Heart right ventricle (tissue), 16 donors: ENCODE data around the gene GNPTG. TPM values are rescaled to one million over a fixed set of nuclear protein-coding genes. Genes with fewer than 3 reads are reported as not detected.
"Not testable (repeated sequence)": the region's sequence is repeated elsewhere in the genome, so short reads cannot be mapped to it uniquely, and the experiment has no call there.

Experiments
- ATAC-seq, 8 donors: fragments of 200-7000 bp; cut with Tn5 transposase; one replicate each; pipeline ENCODE4 v1.9.1; 2020; ENCODE audit warnings: mild to moderate bottlenecking in 8 of 8, moderate library complexity in 8 of 8, moderate number of reproducible peaks in 1 of 8
- DNase-seq, 2 donors: peaks; one replicate each; pipeline ENCODE4 v3.0.0-alpha.2; 2020
- H3K27ac ChIP-seq, 10 donors: fragments of 200-600 bp; sonication (generic) in 2 of 10; one replicate each; pipeline versions ENCODE4 v1.5.0 to v1.8.0; 2020 to 2022; ENCODE audit warnings: mild to moderate bottlenecking in 3 of 10
- H3K27me3 ChIP-seq, 7 donors: fragments of 200-600 bp; one replicate each; pipeline ENCODE4 v1.8.0; 2021 to 2022; ENCODE audit warnings: mild to moderate bottlenecking in 2 of 7
- H3K36me3 ChIP-seq, 9 donors: fragments of 200-600 bp; sonication (generic) in 1 of 9; one replicate each; pipeline versions ENCODE4 v1.5.0 to v1.8.0; 2020 to 2022; ENCODE audit warnings: mild to moderate bottlenecking in 2 of 9
- H3K4me1 ChIP-seq, 9 donors: fragments of 200-600 bp; sonication (generic) in 1 of 9; one replicate each; pipeline versions ENCODE4 v1.5.0 to v1.8.0; 2020 to 2022; ENCODE audit warnings: mild to moderate bottlenecking in 4 of 9
- H3K4me3 ChIP-seq, 10 donors: fragments of 200-600 bp; sonication (generic) in 2 of 10; one replicate each; pipeline versions ENCODE4 v1.5.0 to v1.8.0; 2020 to 2022; ENCODE audit warnings: mild to moderate bottlenecking in 7 of 10, moderate library complexity in 2 of 10
- H3K9me3 ChIP-seq, 11 donors: fragments of 200-600 bp in 10 of 11; sonication (generic) in 2 of 11; one replicate each; pipeline versions ENCODE4 v1.5.0 to v1.8.0; 2013 to 2022; ENCODE audit warnings: mild to moderate bottlenecking in 2 of 11, control low read depth in 1 of 11, moderate library complexity in 1 of 11
- CTCF ChIP-seq, 9 donors: fragments of 200-600 bp; sonication (generic) in 2 of 9; IDR thresholded peaks; one replicate each; pipeline versions ENCODE4 v1.5.0 to v1.8.0; 2021 to 2022; ENCODE audit warnings: antibody characterized with exemption in 9 of 9, mild to moderate bottlenecking in 5 of 9, moderate library complexity in 1 of 9
- WGBS, 2 donors: extraction: QIAGEN DNeasy Blood & Tissue Kit; methylation state at CpG; one replicate each; pipeline ENCODE4 v1.1.7; 2013; ENCODE audit warnings: inconsistent platforms in 1 of 2; 5-methylcytosine and 5-hydroxymethylcytosine counted together
- intact Hi-C, 10 donors: fragments of 100-400 bp; cut with DNase I; formaldehyde crosslinking; loops; one replicate each; pipeline versions ENCODE4 v1.11.1 to v1.14.2; 2022
- polyA plus RNA-seq, 2 donors: library from polyadenylated mRNA; stranded (reverse); fragments of 200-250 nt; gene quantifications; one replicate each; pipeline ENCODE4 v1.2.3, GENCODE V29; 2013
- total RNA-seq, 10 donors: library from RNA; stranded (reverse); fragmentation: NEBNext Ultra II Directional in 3 of 10; extraction: Animal tissue kit (Norgen Biotek cat#: 25700) in 3 of 10; gene quantifications; one replicate each; pipeline versions ENCODE4 v1.2.1 to v1.2.4, GENCODE V29; 2021 to 2023
- donor health status: Arrhythmogenic right ventricular cardiomyopathy.
- donor health status: ischemic (EF 13 %, LVEDD 7.1; RV severe dilation, severe dysfunction).
- donor health status: healthy with polysubstance abuse.
- donor health status: DM: no; HTN: yes; CAD: no.
- donor health status: DM: no; HTN: no; CAD: no.
- donor health status: ischemic (EF 25% LVEDD 6.9; RV normal size, moderate dysfunction).
- donor health status: ischemic (EF 25% LVEDD 5.7; RV mildly dilated, moderate dysfunction).
- donor health status: healthy.
- donor health status: DM: yes; HTN: yes; CAD: no.
- donor health status: Ischemic cardiomyopathy.
- donor health status: ischemic (EF 35%, LVEDD 5.7; RV mildly dilated, moderate dysfunction).
- donor health status: nonischemic (EF 11% LVEDD 7.7; RV severe dilation, severe dysfunction).
- donor health status: DM: yes; HTN: yes; CAD: no.
- donor health status: PGD.
- donor health status: ischemic (EF 29% LVEDD 5.4; RV normal size, mild dysfunction).
- donor health status: nonischemic (EF 23%, LVEDD 6.1; RV moderate dilation, normal function).

Gene GNPTG
- total and polyA plus RNA-seq, 12 donors = 24.8 to 56.3 (median 31.8) TPM

GRCh38 chr16:1326391-1326790 lies 25.3 kb upstream of the GNPTG start:
- intact Hi-C loops = no loop called here
- peaks cover 0 to 20% (median 5%) of the 10 kb centered on the region in 9 donors for H3K4me1 ChIP-seq
- no peak overlapping the region for H3K4me3 ChIP-seq
- peak overlapping the region in 5 of 10 donors; percentile 21 to 55 (median 33) for H3K27ac ChIP-seq
- H3K27me3 ChIP-seq = peaks cover 0 to 14% (median 1%) of the 10 kb centered on the region in 7 donors
- H3K9me3 ChIP-seq = peaks cover 0 to 6% (median 0%) of the 10 kb centered on the region in 11 donors
- peaks cover 0 to 55% (median 20%) of the 10 kb centered on the region in 9 donors for H3K36me3 ChIP-seq
- no peak for TF ChIP-seq CTCF (IDR thresholded peaks at IDR 0.05)
- DNase-seq (no peak), ATAC-seq (no peak)
- WGBS, 2 donors = 65 to 71% methylated on average over 17 of the region's 17 CpGs

GRCh38 chr16:1326946-1327618 lies 24.6 kb upstream of the GNPTG start:
- Histone ChIP-seq H3K36me3 (peaks cover 0 to 48% (median 20%) of the 10 kb centered on the region in 9 donors), H3K9me3 (peaks cover 0 to 6% (median 0%) of the 10 kb centered on the region in 11 donors), H3K4me1 (peaks cover 0 to 26% (median 11%) of the 10 kb centered on the region in 9 donors), H3K27ac (peak overlapping the region in 2 of 10 donors; percentile 5 to 27), H3K27me3 (peaks cover 0 to 21% (median 8%) of the 10 kb centered on the region in 7 donors), H3K4me3 (no peak overlapping the region)
- intact Hi-C loops = no loop called here
- peak in 1 of 8 donors; percentile 4 for ATAC-seq
- 67 to 68% methylated on average over 17 of the region's 17 CpGs for WGBS, 2 donors
- no peak for TF ChIP-seq CTCF (IDR thresholded peaks at IDR 0.05)
- no peak for DNase-seq

- WGBS, 2 donors = 64 to 70% methylated on average over 5 of the region's 5 CpGs
- ATAC-seq = no peak
These were observed 24.1 kb upstream of the GNPTG start for GRCh38 chr16:1327619-1327947.

GRCh38 chr16:1328136-1328535 lies 23.6 kb upstream of the GNPTG start:
- ATAC-seq, DNase-seq, H3K9me3 ChIP-seq, intact Hi-C loops, H3K4me3 ChIP-seq, H3K27ac ChIP-seq: not testable (repeated sequence)
- peaks cover 0 to 32% (median 13%) of the 10 kb centered on the region in 7 donors for H3K27me3 ChIP-seq
- H3K36me3 ChIP-seq = peaks cover 0 to 38% (median 20%) of the 10 kb centered on the region in 9 donors
- WGBS, 2 donors = 89 to 92% methylated on average over 20 of the region's 20 CpGs
- peaks cover 0 to 34% (median 21%) of the 10 kb centered on the region in 9 donors for H3K4me1 ChIP-seq

More at GRCh38 chr16:1327619-1327947, 24.1 kb upstream of the GNPTG start:
- Histone ChIP-seq H3K36me3 (peaks cover 0 to 43% (median 20%) of the 10 kb centered on the region in 9 donors), H3K4me3 (no peak overlapping the region), H3K9me3 (peaks cover 0 to 6% (median 0%) of the 10 kb centered on the region in 11 donors), H3K27ac (peak overlapping the region in 1 of 10 donors; percentile 27), H3K27me3 (peaks cover 0 to 26% (median 9%) of the 10 kb centered on the region in 7 donors), H3K4me1 (peaks cover 0 to 29% (median 16%) of the 10 kb centered on the region in 9 donors)
- TF ChIP-seq CTCF (IDR thresholded peaks at IDR 0.05) = no peak
- intact Hi-C loops = no loop called here
- DNase-seq = no peak

GRCh38 chr16:1328961-1329360 lies 22.8 kb upstream of the GNPTG start:
- not testable (repeated sequence) for DNase-seq

More at GRCh38 chr16:1328961-1329360, 22.8 kb upstream of the GNPTG start:
- peaks cover 4 to 40% (median 20%) of the 10 kb centered on the region in 7 donors for H3K27me3 ChIP-seq
- H3K9me3 ChIP-seq, H3K4me3 ChIP-seq, H3K27ac ChIP-seq, intact Hi-C loops, ATAC-seq: not testable (repeated sequence)
- WGBS, 2 donors = 93 to 94% methylated on average over 10 of the region's 10 CpGs
- H3K4me1 ChIP-seq = peaks cover 6 to 39% (median 26%) of the 10 kb centered on the region in 9 donors
- peaks cover 0 to 30% (median 13%) of the 10 kb centered on the region in 9 donors for H3K36me3 ChIP-seq
